PC-9 (cell line): ENCODE measurements around the gene INHA. TPM values are rescaled to one million over a fixed set of nuclear protein-coding genes. Genes with fewer than 3 reads are reported as not detected.

Source experiments
- BruUV-seq: library from RNA; stranded (reverse); fragments of 400-500 nt; replicated peaks from 2 replicates; lab custom pipeline; 2021; lab: Mats Ljungman, UMichigan
- CTCF ChIA-PET: fragments of 300-600 bp; sonication (Branson Sonifier 250); formaldehyde crosslinking; loops from one replicate; lab custom pipeline; 2022; ENCODE audit warnings: antibody characterized with exemption; lab: Charles Lee
- POLR2A ChIA-PET: fragments of 300-600 bp; sonication (Branson Sonifier 250); formaldehyde crosslinking; loops from one replicate; lab custom pipeline; 2022; ENCODE audit warnings: antibody characterized with exemption; ENCODE audit not compliant: unreplicated experiment; lab: Charles Lee
- DNase-seq, 2 experiments: peaks; one replicate each; pipeline versions ENCODE4 v3.0.0 to v3.0.0-alpha.2; 2015 to 2022; ENCODE audit warnings: mixed read lengths in 1 of 2
- H2AFZ ChIP-seq: fragments of 200-600 bp; sonication (generic); 2 replicates; pipeline ENCODE4 v1.8.1; 2017; ENCODE audit warnings: antibody characterized with exemption
- H3F3A ChIP-seq: fragments of 200-600 bp; sonication (generic); 2 replicates; pipeline ENCODE4 v1.8.1; 2017; ENCODE audit warnings: antibody characterized with exemption, mild to moderate bottlenecking, low read depth; ENCODE audit not compliant: insufficient read depth
- H3K27ac ChIP-seq: fragments of 200-600 bp; sonication (generic); 2 replicates; pipeline ENCODE4 v1.6.1; 2016; ENCODE audit warnings: mixed run types
- H3K27me3 ChIP-seq: fragments of 200-600 bp; sonication (generic); 2 replicates; pipeline ENCODE4 v1.6.1; 2016; ENCODE audit warnings: low read depth, mixed run types; ENCODE audit not compliant: insufficient read depth
- H3K36me3 ChIP-seq: fragments of 200-600 bp; sonication (generic); 2 replicates; pipeline ENCODE4 v1.6.1; 2016; ENCODE audit warnings: low read depth, mixed run types
- H3K4me1 ChIP-seq: fragments of 200-600 bp; sonication (generic); replicated peaks from 2 replicates; pipeline ENCODE4 v1.6.1; 2016; ENCODE audit warnings: mixed run types; ENCODE audit not compliant: insufficient read depth
- H3K4me2 ChIP-seq: fragments of 200-600 bp; sonication (generic); 2 replicates; pipeline ENCODE4 v1.6.1; 2017; ENCODE audit warnings: mixed run types
- H3K4me3 ChIP-seq: fragments of 200-600 bp; sonication (generic); 2 replicates; pipeline ENCODE4 v1.6.1; 2016; ENCODE audit warnings: mixed run types
- H3K79me2 ChIP-seq: fragments of 200-600 bp; sonication (generic); 2 replicates; pipeline ENCODE4 v1.6.1; 2017; ENCODE audit warnings: low read depth, mixed run types
- H3K9me2 ChIP-seq: fragments of 200-600 bp; sonication (generic); 2 replicates; pipeline ENCODE4 v1.8.1; 2017; ENCODE audit warnings: mild to moderate bottlenecking; ENCODE audit not compliant: insufficient read depth
- H3K9me3 ChIP-seq: fragments of 200-600 bp; sonication (generic); 2 replicates; pipeline ENCODE4 v1.8.1; 2016; ENCODE audit warnings: low read depth; ENCODE audit not compliant: insufficient read depth
- H4K20me1 ChIP-seq: fragments of 200-600 bp; sonication (generic); 2 replicates; pipeline ENCODE4 v1.8.1; 2017; ENCODE audit not compliant: insufficient read depth
- CTCF ChIP-seq: fragments of 200-600 bp; sonication (generic); conservative IDR thresholded peaks from 2 replicates; pipeline ENCODE4 v1.6.1; 2017; ENCODE audit warnings: mixed run types, antibody characterized with exemption, mild to moderate bottlenecking, moderate library complexity
- EZH2 ChIP-seq: fragments of 200-600 bp; sonication (generic); IDR thresholded peaks from 2 replicates; pipeline ENCODE4 v1.8.0; 2017; ENCODE audit warnings: antibody characterized with exemption, low read depth
- intact Hi-C: fragments of 100-400 bp; cut with micrococcal nuclease; formaldehyde crosslinking; loops from one replicate; pipeline ENCODE4 v1.10.0; 2022; ENCODE audit not compliant: unreplicated experiment
- total RNA-seq: library from RNA; stranded (reverse); gene quantifications from 2 replicates; pipeline ENCODE4 v1.2.3, GENCODE V29; 2021

Gene INHA
- total RNA-seq, 1 experiment from 2014 or later, result 5.2 TPM

- CTCF ChIA-PET, result no interaction called here
- BruUV-seq, result no TSS peak
These were observed 35.1 kb upstream of the INHA start for GRCh38 chr2:219536967-219537366.

GRCh38 chr2:219537657-219538488 is 34.2 kb upstream of the INHA start:
- H3K9me2 ChIP-seq, result no peaks in the 10 kb centered on the region
- no TSS peak for BruUV-seq
- peaks cover 17% of the 10 kb centered on the region; the same call in 1 of the 2 replicates for H3F3A ChIP-seq
- H3K4me3 ChIP-seq, result no peak overlapping the region
- no peaks in the 10 kb centered on the region for H3K9me3 ChIP-seq
- H4K20me1 ChIP-seq, result peaks cover 23% of the 10 kb centered on the region
- intact Hi-C loops, result no loop called here
- DNase-seq, result no peak
- ChIA-PET POLR2A (no interaction called here), CTCF (interaction anchor here (0.6 kb wide), 1 partner anchor 385 kb away, joined by 4 read pairs; no protein-coding TSS in a partner anchor)
- no peak overlapping the region for H3K4me2 ChIP-seq
- H3K27me3 ChIP-seq, result no peaks in the 10 kb centered on the region
- peaks cover 10% of the 10 kb centered on the region for H3K36me3 ChIP-seq
- no peak overlapping the region for H3K27ac ChIP-seq
- TF ChIP-seq EZH2 (no peak), CTCF (no peak)
- H2AFZ ChIP-seq, result no peak overlapping the region
- H3K4me1 ChIP-seq, result no peaks in the 10 kb centered on the region; the same call in 1 of the 2 replicates
- peaks cover 17% of the 10 kb centered on the region for H3K79me2 ChIP-seq

More at GRCh38 chr2:219536967-219537366, 35.1 kb upstream of the INHA start:
- peaks cover 10% of the 10 kb centered on the region for H3K36me3 ChIP-seq
- POLR2A ChIA-PET, result no interaction called here
- intact Hi-C loops, result no loop called here
- peaks cover 5% of the 10 kb centered on the region; the same call in 1 of the 2 replicates for H3K27me3 ChIP-seq
- no peak overlapping the region for H3K4me3 ChIP-seq
- H3K4me1 ChIP-seq, result no peaks in the 10 kb centered on the region; the same call in 1 of the 2 replicates
- no peak overlapping the region for H3K4me2 ChIP-seq
- H3F3A ChIP-seq, result peaks cover 11% of the 10 kb centered on the region; the same call in 1 of the 2 replicates
- TF ChIP-seq EZH2 (no peak), CTCF (no peak)
- H3K9me2 ChIP-seq, result no peaks in the 10 kb centered on the region
- no peak overlapping the region for H3K27ac ChIP-seq
- no peak overlapping the region for H2AFZ ChIP-seq
- H4K20me1 ChIP-seq, result peaks cover 23% of the 10 kb centered on the region
- peaks cover 8% of the 10 kb centered on the region for H3K79me2 ChIP-seq
- H3K9me3 ChIP-seq, result no peaks in the 10 kb centered on the region
- no peak for DNase-seq

DNA sequence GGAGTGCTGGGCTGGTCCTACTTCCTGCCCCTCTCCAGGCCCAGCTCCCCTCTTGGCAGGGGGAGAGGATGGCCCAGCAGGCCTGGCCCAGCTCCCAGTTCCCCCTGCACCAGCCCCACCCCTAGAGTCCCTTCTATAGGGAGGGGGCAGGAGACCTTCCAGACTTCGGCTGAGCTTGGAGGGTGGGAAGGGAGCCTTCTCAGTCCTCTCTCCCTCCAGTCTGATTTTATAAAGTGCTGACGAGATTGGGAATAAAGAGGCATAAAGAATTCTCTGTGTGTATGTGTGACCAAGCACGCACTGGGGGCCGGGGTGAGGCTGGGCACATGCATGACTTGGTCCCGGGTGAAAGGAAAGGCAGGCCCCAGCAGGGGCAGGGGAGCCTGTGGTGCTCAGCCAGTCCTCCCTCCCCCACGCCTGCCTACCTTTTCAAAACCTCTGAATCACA is 33.6 kb upstream of the INHA start:
- Histone ChIP-seq H3K9me2 (no peaks in the 10 kb centered on the region), H3F3A (peaks cover 17% of the 10 kb centered on the region; the same call in 1 of the 2 replicates), H3K9me3 (no peaks in the 10 kb centered on the region), H3K27me3 (no peaks in the 10 kb centered on the region), H3K4me3 (no peak overlapping the region), H3K36me3 (peaks cover 10% of the 10 kb centered on the region), H3K79me2 (peaks cover 17% of the 10 kb centered on the region), H2AFZ (no peak overlapping the region), H3K4me2 (no peak overlapping the region), H3K4me1 (no peaks in the 10 kb centered on the region; the same call in 1 of the 2 replicates), H3K27ac (no peak overlapping the region), H4K20me1 (peaks cover 23% of the 10 kb centered on the region)
- TF ChIP-seq EZH2, result no peak
- TF ChIP-seq CTCF, result no peak
- CTCF ChIA-PET, result no interaction called here
- intact Hi-C loops, result no loop called here
- no peak for DNase-seq
- BruUV-seq, result no TSS peak
- POLR2A ChIA-PET, result no interaction called here
